Thoracic aorta (tissue), 2 donors: ENCODE results near the gene ELAVL1. TPM values are rescaled to one million over a fixed set of nuclear protein-coding genes. Genes with fewer than 3 reads are reported as not detected.
"Not testable (repeated sequence)": the region's sequence is repeated elsewhere in the genome, so short reads cannot be mapped to it uniquely, and the experiment has no call there.

Source experiments
- ATAC-seq: fragments of 150-250 bp; one replicate; pipeline ENCODE4 v1.8.0; 2017; ENCODE audit warnings: low read depth; ENCODE audit not compliant: insufficient number of reproducible peaks, low FRiP score
- DNase-seq: peaks from one replicate; pipeline ENCODE4 v3.0.0-alpha.2; 2020; ENCODE audit warnings: low spot score
- H3K27ac ChIP-seq, 2 donors: fragments of 200-600 bp; sonication (generic); 1 replicate in 1 of 2; 2 replicates in 1 of 2; pipeline ENCODE4 v1.5.1; 2016; ENCODE audit warnings: mild to moderate bottlenecking in 2 of 2, moderate library complexity in 2 of 2
- H3K27me3 ChIP-seq: fragments of 200-600 bp; sonication (generic); replicated peaks from 2 replicates; pipeline ENCODE4 v1.6.0; 2016; ENCODE audit warnings: mild to moderate bottlenecking; ENCODE audit not compliant: insufficient read depth
- H3K36me3 ChIP-seq: fragments of 200-600 bp; sonication (generic); one replicate; pipeline ENCODE4 v1.5.1; 2016
- H3K4me1 ChIP-seq, 2 donors: fragments of 200-600 bp; sonication (generic); 1 replicate in 1 of 2; 2 replicates in 1 of 2; pipeline versions ENCODE4 v1.5.1 to v1.6.0; 2016; ENCODE audit warnings: low read depth in 2 of 2, mild to moderate bottlenecking in 1 of 2; ENCODE audit not compliant: control insufficient read depth in 1 of 2
- H3K4me3 ChIP-seq: fragments of 200-600 bp; sonication (generic); 2 replicates; pipeline ENCODE4 v1.5.1; 2016; ENCODE audit warnings: mild to moderate bottlenecking
- H3K9me3 ChIP-seq: fragments of 200-600 bp; sonication (generic); 2 replicates; pipeline ENCODE4 v1.5.1; 2016
- total RNA-seq, 2 donors: library from RNA; depleted of rRNA; stranded (reverse); fragments of >200 nt; gene quantifications; one replicate each; pipeline versions ENCODE4 v1.1.0 to v1.2.3, GENCODE V29; 2016
- TF ChIP-seq, protein P1 (sequence below): fragments of 200-600 bp; sonication (generic); IDR thresholded peaks from one replicate; pipeline ENCODE4 v1.5.1; 2019; ENCODE audit warnings: antibody characterized with exemption

ELAVL1 gene
- total RNA-seq, 2 donors from 2014 or later, result 33.6 to 39.2 TPM

- Histone ChIP-seq H3K36me3 (no peaks in the 10 kb centered on the region), H3K4me3 (no peak overlapping the region), H3K27ac (no peak overlapping the region), H3K9me3 (no peaks in the 10 kb centered on the region), H3K4me1 (no peaks in the 10 kb centered on the region), H3K27me3 (no peaks in the 10 kb centered on the region)
- DNase-seq, result no peak
- TF ChIP-seq, protein P1, sequence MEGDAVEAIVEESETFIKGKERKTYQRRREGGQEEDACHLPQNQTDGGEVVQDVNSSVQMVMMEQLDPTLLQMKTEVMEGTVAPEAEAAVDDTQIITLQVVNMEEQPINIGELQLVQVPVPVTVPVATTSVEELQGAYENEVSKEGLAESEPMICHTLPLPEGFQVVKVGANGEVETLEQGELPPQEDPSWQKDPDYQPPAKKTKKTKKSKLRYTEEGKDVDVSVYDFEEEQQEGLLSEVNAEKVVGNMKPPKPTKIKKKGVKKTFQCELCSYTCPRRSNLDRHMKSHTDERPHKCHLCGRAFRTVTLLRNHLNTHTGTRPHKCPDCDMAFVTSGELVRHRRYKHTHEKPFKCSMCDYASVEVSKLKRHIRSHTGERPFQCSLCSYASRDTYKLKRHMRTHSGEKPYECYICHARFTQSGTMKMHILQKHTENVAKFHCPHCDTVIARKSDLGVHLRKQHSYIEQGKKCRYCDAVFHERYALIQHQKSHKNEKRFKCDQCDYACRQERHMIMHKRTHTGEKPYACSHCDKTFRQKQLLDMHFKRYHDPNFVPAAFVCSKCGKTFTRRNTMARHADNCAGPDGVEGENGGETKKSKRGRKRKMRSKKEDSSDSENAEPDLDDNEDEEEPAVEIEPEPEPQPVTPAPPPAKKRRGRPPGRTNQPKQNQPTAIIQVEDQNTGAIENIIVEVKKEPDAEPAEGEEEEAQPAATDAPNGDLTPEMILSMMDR, result no peak
- ATAC-seq, result no peak
Measured at GRCh38 chr19:8030960-8031359, 25.5 kb upstream of the ELAVL1 start.

DNA sequence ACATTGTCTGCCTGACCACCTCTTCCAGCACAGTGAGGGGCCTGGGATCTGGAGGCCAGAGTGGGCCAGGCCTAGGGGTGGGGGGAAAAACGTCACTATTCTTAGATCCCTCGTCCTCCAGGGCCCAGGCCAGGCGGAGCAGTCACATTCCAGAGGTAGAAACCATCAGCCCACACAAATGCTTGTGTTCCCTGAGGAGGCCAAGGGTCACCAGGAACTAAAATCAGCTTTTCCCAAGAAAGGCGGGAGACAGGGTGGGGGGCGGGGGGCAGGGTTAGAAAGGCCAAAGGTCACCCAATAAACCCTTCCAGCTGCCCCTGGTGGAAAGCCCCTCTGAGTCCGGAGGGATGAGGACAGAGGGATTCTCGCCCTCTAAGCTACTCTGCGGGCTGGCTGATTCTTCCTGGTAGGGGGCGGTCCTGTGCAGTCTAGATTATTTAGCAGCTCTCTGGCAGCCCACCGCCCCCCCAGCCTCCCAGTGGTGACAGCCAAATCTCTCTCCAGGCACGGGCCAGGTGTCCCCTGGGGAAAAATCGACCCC is 23.6 kb upstream of the ELAVL1 start:
- Histone ChIP-seq H3K9me3 (no peaks in the 10 kb centered on the region), H3K27ac (no peak overlapping the region), H3K4me3 (no peak overlapping the region), H3K36me3 (no peaks in the 10 kb centered on the region), H3K4me1 (no peaks in the 10 kb centered on the region), H3K27me3 (no peaks in the 10 kb centered on the region)
- no peak for DNase-seq
- TF ChIP-seq, protein P1, result no peak
- ATAC-seq, result no peak

GRCh38 chr19:8025316-8025715 is 19.9 kb upstream of the ELAVL1 start:
- H3K4me1 ChIP-seq, result no peaks in the 10 kb centered on the region
- no peaks in the 10 kb centered on the region for H3K36me3 ChIP-seq
- TF ChIP-seq, protein P1, result no peak
- DNase-seq, result no peak
- H3K27ac ChIP-seq, result no peak overlapping the region
- H3K9me3 ChIP-seq, result no peaks in the 10 kb centered on the region
- ATAC-seq, result no peak
- no peak overlapping the region for H3K4me3 ChIP-seq
- H3K27me3 ChIP-seq, result no peaks in the 10 kb centered on the region

DNA sequence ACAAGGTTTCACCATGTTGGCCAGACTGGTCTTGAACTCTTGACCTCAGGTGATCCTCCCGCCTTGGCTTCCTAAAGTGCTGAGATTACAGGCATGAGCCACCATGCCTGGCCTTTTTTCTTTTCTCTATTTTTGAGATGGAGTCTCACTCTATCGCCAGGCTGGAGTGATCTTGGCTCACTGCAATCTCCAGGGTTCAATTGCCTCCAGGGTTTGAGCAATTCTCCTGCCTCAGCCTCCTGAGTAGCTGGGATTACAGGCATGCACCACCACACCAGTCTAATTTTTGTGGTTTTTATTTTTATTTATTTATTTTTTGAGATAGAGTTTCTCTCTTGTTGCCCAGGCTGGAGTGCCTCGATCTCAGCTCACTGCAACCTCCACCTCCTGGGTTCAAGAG is 18.8 kb upstream of the ELAVL1 start:
- not testable (repeated sequence) for ATAC-seq, H3K27me3 ChIP-seq, H3K27ac ChIP-seq, H3K9me3 ChIP-seq, H3K36me3 ChIP-seq, H3K4me1 ChIP-seq, DNase-seq, H3K4me3 ChIP-seq

- TF ChIP-seq, protein P1, result no peak
- H3K27me3 ChIP-seq, result no peaks in the 10 kb centered on the region
- H3K4me1 ChIP-seq, result no peaks in the 10 kb centered on the region
- no peaks in the 10 kb centered on the region for H3K36me3 ChIP-seq
- DNase-seq, result no peak
- H3K27ac ChIP-seq, result no peak overlapping the region
- ATAC-seq, result no peak
- no peak overlapping the region for H3K4me3 ChIP-seq
- H3K9me3 ChIP-seq, result no peaks in the 10 kb centered on the region
Measured at GRCh38 chr19:8023371-8023770, 17.9 kb upstream of the ELAVL1 start.

GRCh38 chr19:8022275-8022674 is 16.8 kb upstream of the ELAVL1 start:
- no peak overlapping the region for H3K27ac ChIP-seq
- no peaks in the 10 kb centered on the region for H3K27me3 ChIP-seq
- H3K9me3 ChIP-seq, result no peaks in the 10 kb centered on the region
- DNase-seq (no peak), ATAC-seq (no peak)
- no peak overlapping the region for H3K4me3 ChIP-seq
- no peaks in the 10 kb centered on the region for H3K36me3 ChIP-seq
- no peaks in the 10 kb centered on the region for H3K4me1 ChIP-seq
- TF ChIP-seq, protein P1, result no peak
